Cardiac fibroblast (primary cell): Measurements from ENCODE around the gene NR1H2.
A peak's percentile ranks its signal among the peaks of the same experiment; 100 is the strongest.
"Not testable (repeated sequence)": the region's sequence is repeated elsewhere in the genome, so short reads cannot be mapped to it uniquely, and the experiment has no call there.

Experiments
- DNase-seq, 2 donors: peaks; one replicate each; pipeline versions ENCODE4 v3.0.0 to v3.0.0-alpha.2; 2010; ENCODE audit warnings: low read depth in 2 of 2
- H3K4me3 ChIP-seq, 2 donors: replicated peaks in 1 of 2; 1 replicate in 1 of 2; 2 replicates in 1 of 2; pipeline ENCODE4 v1.5.1; 2011; ENCODE audit warnings: low read depth in 2 of 2, low read length in 2 of 2, mild to moderate bottlenecking in 2 of 2, moderate library complexity in 1 of 2
- CTCF ChIP-seq: IDR thresholded peaks from one replicate; pipeline ENCODE4 v1.5.1; 2011; ENCODE audit warnings: low read depth, mild to moderate bottlenecking, low read length, inconsistent platforms

The NR1H2 gene

GRCh38 chr19:50352242-50352641, 24.0 kb upstream of the NR1H2 start:
- no peak for TF ChIP-seq CTCF
- H3K4me3 ChIP-seq, result no peak overlapping the region
- DNase-seq, result no peak

- DNase-seq, H3K4me3 ChIP-seq: not testable (repeated sequence)
Measured at GRCh38 chr19:50353487-50353880, 22.8 kb upstream of the NR1H2 start.

- no peak for TF ChIP-seq CTCF
- DNase-seq, result no peak
- H3K4me3 ChIP-seq, result no peak overlapping the region
Measured at GRCh38 chr19:50356691-50357177, 19.5 kb upstream of the NR1H2 start.

GRCh38 chr19:50357178-50358100, 18.8 kb upstream of the NR1H2 start:
- DNase-seq, result peak; percentile 62 to 70
- TF ChIP-seq CTCF, result peak; percentile 82
- peak overlapping the region; percentile 25 to 46 for H3K4me3 ChIP-seq

- peak overlapping the region; percentile 47 to 52 for H3K4me3 ChIP-seq
- peak; percentile 50 to 61 for DNase-seq
- TF ChIP-seq CTCF, result no peak
Measured at GRCh38 chr19:50358483-50359327, 17.6 kb upstream of the NR1H2 start.

- no peak for DNase-seq
- no peak overlapping the region for H3K4me3 ChIP-seq
- TF ChIP-seq CTCF, result no peak
Measured at GRCh38 chr19:50359328-50359818, 16.9 kb upstream of the NR1H2 start.
